IMR-90 (cell line): ENCODE results near the gene RASSF5. TPM values are rescaled to one million over a fixed set of nuclear protein-coding genes. Genes with fewer than 3 reads are reported as not detected.

Source experiments
- ATAC-seq: fragments of 200-7000 bp; cut with Tn5 transposase; 2 replicates; pipeline ENCODE4 v1.9.1; 2020; ENCODE audit warnings: low read depth, mild to moderate bottlenecking, moderate library complexity
- BruUV-seq: library from RNA; stranded (reverse); fragments of 400-500 nt; replicated peaks from 2 replicates; lab custom pipeline; 2021; lab: Mats Ljungman, UMichigan
- CTCF ChIA-PET: fragments of 300-600 bp; formaldehyde crosslinking; extraction: SDS; loops from one replicate; lab custom pipeline; 2021; ENCODE audit warnings: antibody characterized with exemption; lab: Yijun Ruan, JAX
- POLR2A ChIA-PET: fragments of 300-600 bp; sonication (Branson Sonifier 250); formaldehyde crosslinking; loops from one replicate; lab custom pipeline; 2022; ENCODE audit warnings: antibody characterized with exemption; ENCODE audit not compliant: unreplicated experiment; lab: Charles Lee
- DNase-seq: peaks from one replicate; pipeline ENCODE4 v3.0.0; 2013
- H2AFZ ChIP-seq: replicated peaks from 2 replicates; pipeline ENCODE3; 2013; ENCODE audit warnings: low read length, mild to moderate bottlenecking; ENCODE audit not compliant: poor library complexity
- H2AK5ac ChIP-seq: 2 replicates; pipeline ENCODE4 v1.6.1; 2013; ENCODE audit warnings: low read depth, low read length, inconsistent platforms
- H2AK9ac ChIP-seq: replicated peaks from 2 replicates; pipeline ENCODE3; 2013; ENCODE audit warnings: mild to moderate bottlenecking, low read depth, low read length, moderate library complexity; ENCODE audit not compliant: poor library complexity
- H2BK120ac ChIP-seq: 2 replicates; pipeline ENCODE4 v1.6.1; 2013; ENCODE audit warnings: low read depth, low read length, inconsistent platforms
- H2BK15ac ChIP-seq: 3 replicates; pipeline ENCODE4 v1.6.1; 2013; ENCODE audit warnings: low read depth, low read length, inconsistent platforms
- H2BK20ac ChIP-seq: 2 replicates; pipeline ENCODE4 v1.6.1; 2013; ENCODE audit warnings: low read depth, mild to moderate bottlenecking, inconsistent platforms, low read length, moderate library complexity
- H2BK5ac ChIP-seq: 2 replicates; pipeline ENCODE4 v1.6.1; 2013; ENCODE audit warnings: mild to moderate bottlenecking, low read depth, low read length, inconsistent platforms; ENCODE audit not compliant: poor library complexity, severe bottlenecking
- H3K14ac ChIP-seq: replicated peaks from 2 replicates; pipeline ENCODE4 v1.6.1; 2013; ENCODE audit warnings: low read depth, low read length, inconsistent platforms
- H3K18ac ChIP-seq: 2 replicates; pipeline ENCODE4 v1.6.1; 2013; ENCODE audit warnings: low read depth, low read length, control low read depth
- H3K23ac ChIP-seq: 2 replicates; pipeline ENCODE4 v1.6.1; 2013; ENCODE audit warnings: low read depth, low read length, inconsistent platforms
- H3K27ac ChIP-seq: 2 replicates; pipeline ENCODE4 v1.5.1; 2013; ENCODE audit warnings: mild to moderate bottlenecking, control low read depth, low read length; ENCODE audit not compliant: insufficient read depth
- H3K27me3 ChIP-seq: 2 replicates; pipeline ENCODE4 v1.6.1; 2013; ENCODE audit warnings: low read length; ENCODE audit not compliant: control insufficient read depth, insufficient read depth
- H3K36me3 ChIP-seq: 2 replicates; pipeline ENCODE4 v1.6.1; 2013; ENCODE audit warnings: low read length, mixed read lengths; ENCODE audit not compliant: control insufficient read depth, insufficient read depth
- H3K4ac ChIP-seq: 2 replicates; pipeline ENCODE4 v1.6.1; 2013; ENCODE audit warnings: low read depth, low read length, inconsistent platforms
- H3K4me1 ChIP-seq: 2 replicates; pipeline ENCODE4 v1.6.1; 2013; ENCODE audit warnings: low read length, mixed read lengths; ENCODE audit not compliant: control insufficient read depth, insufficient read depth
- H3K4me2 ChIP-seq: 2 replicates; pipeline ENCODE4 v1.6.1; 2013; ENCODE audit warnings: low read depth, mild to moderate bottlenecking, control low read depth, low read length, moderate library complexity
- H3K4me3 ChIP-seq: 2 replicates; pipeline ENCODE4 v1.5.1; 2013; ENCODE audit warnings: low read depth, mild to moderate bottlenecking, control low read depth, low read length, moderate library complexity; ENCODE audit not compliant: insufficient read depth
- H3K56ac ChIP-seq: 2 replicates; pipeline ENCODE4 v1.6.1; 2013; ENCODE audit warnings: low read length, inconsistent platforms; ENCODE audit not compliant: insufficient read depth; ENCODE audit errors: extremely low read depth
- H3K79me1 ChIP-seq, 2 experiments: 2 replicates each; pipeline ENCODE4 v1.6.1; 2013; ENCODE audit warnings: low read length in 2 of 2, inconsistent platforms in 1 of 2, low read depth in 1 of 2
- H3K9ac ChIP-seq: 2 replicates; pipeline ENCODE4 v1.6.1; 2013; ENCODE audit warnings: low read depth, low read length, control low read depth
- H3K9me1 ChIP-seq: 2 replicates; pipeline ENCODE4 v1.6.1; 2013; ENCODE audit warnings: low read length, inconsistent platforms; ENCODE audit not compliant: insufficient read depth
- H3K9me3 ChIP-seq: 2 replicates; pipeline ENCODE4 v1.6.1; 2013; ENCODE audit warnings: low read length; ENCODE audit not compliant: control insufficient read depth, insufficient read depth
- H4K20me1 ChIP-seq: 2 replicates; pipeline ENCODE4 v1.6.1; 2013; ENCODE audit warnings: low read length, inconsistent platforms; ENCODE audit not compliant: insufficient read depth
- H4K5ac ChIP-seq: 2 replicates; pipeline ENCODE4 v1.6.1; 2013; ENCODE audit warnings: mild to moderate bottlenecking, low read depth, low read length, control low read depth
- H4K8ac ChIP-seq, 2 experiments: 2 replicates each; pipeline ENCODE4 v1.6.1; 2013; ENCODE audit warnings: low read depth in 2 of 2, low read length in 2 of 2, control low read depth in 1 of 2, inconsistent platforms in 1 of 2
- H4K91ac ChIP-seq: 2 replicates; pipeline ENCODE4 v1.6.1; 2013; ENCODE audit warnings: low read depth, low read length, inconsistent platforms; ENCODE audit not compliant: insufficient read depth
- CEBPB ChIP-seq: IDR thresholded peaks from 2 replicates; pipeline ENCODE4 v1.6.1; 2012; ENCODE audit warnings: low read depth, low read length, improper control_type of control experiment
- CTCF ChIP-seq: conservative IDR thresholded peaks from 2 replicates; pipeline ENCODE4 v1.5.1; 2012; ENCODE audit warnings: mild to moderate bottlenecking, low read depth, low read length, improper control_type of control experiment
- ELK1 ChIP-seq: fragments of 150-350 bp; IDR thresholded peaks from 2 replicates; pipeline ENCODE4 v1.6.1; 2016; ENCODE audit warnings: low read depth, mild to moderate bottlenecking, low read length, moderate library complexity, borderline replicate concordance
- MXI1 ChIP-seq: IDR thresholded peaks from 2 replicates; pipeline ENCODE4 v1.6.1; 2012; ENCODE audit warnings: low read depth, mild to moderate bottlenecking, low read length, moderate library complexity, borderline replicate concordance
- POLR2A ChIP-seq: IDR thresholded peaks from 2 replicates; pipeline ENCODE4 v1.6.1; 2012; ENCODE audit warnings: mild to moderate bottlenecking, low read depth, low read length
- RAD21 ChIP-seq: IDR thresholded peaks from 2 replicates; pipeline ENCODE4 v1.6.1; 2012; ENCODE audit warnings: low read length, improper control_type of control experiment
- RFX5 ChIP-seq: IDR thresholded peaks from 2 replicates; pipeline ENCODE4 v1.8.0; 2012; ENCODE audit warnings: low read depth, mild to moderate bottlenecking, low read length, moderate library complexity
- SMC3 ChIP-seq: fragments of 150-350 bp; IDR thresholded peaks from 2 replicates; pipeline ENCODE4 v1.6.1; 2016; ENCODE audit warnings: low read depth, mild to moderate bottlenecking, antibody characterized with exemption, low read length, moderate library complexity
- WGBS, 2 experiments: methylation state at CpG; one replicate each; pipeline versions ENCODE4 v1.1.5 to v1.1.7; 2013; ENCODE audit warnings: missing lambda C conversion rate in 2 of 2; ENCODE audit not compliant: insufficient read length in 1 of 2; ENCODE audit errors: extremely low coverage in 2 of 2; 5-methylcytosine and 5-hydroxymethylcytosine counted together
- dilution Hi-C: fragments of 300-500 bp; cut with HindIII; formaldehyde crosslinking; loops from one replicate; pipeline ENCODE4 v1.14.3; 2018; ENCODE audit warnings: low sequenced_read_pairs; ENCODE audit not compliant: unreplicated experiment
- in situ Hi-C: fragments of 300-500 bp; cut with MboI; formaldehyde crosslinking; loops from 3 replicates; pipeline ENCODE4 v1.14.3; 2019; ENCODE audit warnings: low sequenced_read_pairs, inconsistent platforms, mixed read lengths
- intact Hi-C: fragments of 100-400 bp; cut with micrococcal nuclease; formaldehyde crosslinking; loops from 2 replicates; pipeline ENCODE4 v1.10.0; 2022
- polyA plus RNA-seq, 3 experiments: library from polyadenylated mRNA; depleted of rRNA; stranded (reverse); fragments of >200 nt; gene quantifications; 2 replicates each; pipeline ENCODE4 v1.2.3, GENCODE V29; 2012; ENCODE audit warnings: low replicate concordance in 1 of 3
- total RNA-seq: library from RNA; depleted of rRNA; stranded (reverse); fragments of >200 nt; gene quantifications from 2 replicates; pipeline ENCODE4 v1.2.3, GENCODE V29; 2012
- TF ChIP-seq, protein P1 (sequence below): fragments of 150-350 bp; IDR thresholded peaks from 2 replicates; pipeline ENCODE4 v1.6.1; 2017; ENCODE audit warnings: mild to moderate bottlenecking, antibody characterized with exemption, low read length, low read depth

RASSF5 gene
- total and polyA plus RNA-seq, 2 of the 4 experiments (the other 2 are of a cell fraction), result 0.18 to 1.1 TPM

DNA sequence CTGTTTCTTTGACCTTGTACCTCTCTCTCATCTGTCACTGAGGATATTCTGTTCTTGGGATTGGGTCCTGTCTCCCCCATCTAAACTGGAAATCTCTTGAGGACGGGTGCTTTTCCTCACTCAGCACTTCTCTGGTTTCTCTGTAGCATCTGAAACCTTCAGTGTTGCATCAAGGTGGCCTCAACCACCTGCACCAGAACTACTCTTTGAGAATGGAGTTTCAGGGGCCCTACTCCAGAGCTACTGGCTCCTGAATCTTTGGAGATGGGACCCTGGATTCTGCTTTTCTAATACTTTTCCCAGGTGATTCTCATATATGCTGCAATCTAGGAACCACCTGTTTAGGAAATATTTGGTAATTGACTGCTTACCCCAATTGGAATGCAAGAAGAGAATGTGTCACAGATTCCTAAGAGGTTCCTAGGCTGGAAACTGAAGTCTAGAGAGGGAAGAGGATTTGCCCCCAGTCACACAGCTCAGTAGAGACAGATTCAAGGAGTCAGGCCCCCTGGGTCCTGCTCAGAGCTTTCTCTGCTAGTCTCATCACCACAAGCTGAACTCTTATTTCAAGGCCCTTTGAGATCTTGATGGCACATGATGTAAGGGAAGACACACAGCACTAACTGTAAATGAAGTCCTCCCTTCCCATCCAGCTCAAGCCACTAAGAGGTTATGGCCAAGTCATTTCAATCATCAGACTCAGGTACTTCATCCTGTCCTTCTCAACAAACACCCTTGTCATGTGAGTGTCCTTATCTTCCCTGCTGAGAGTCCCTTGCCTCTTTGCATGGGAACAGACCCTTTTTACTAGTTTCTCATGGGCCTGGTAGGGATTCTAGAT lies 56.3 kb downstream of the RASSF5 start:
- WGBS, 2 experiments, result 88% methylated on average over 1 of the region's 1 CpG; no CpG with 5 or more reads in 1 of the 2 experiments
- Histone ChIP-seq H3K36me3 (no peaks in the 10 kb centered on the region), H4K5ac (no peak overlapping the region), H3K4ac (no peak overlapping the region), H3K4me2 (no peak overlapping the region), H3K27ac (no peak overlapping the region), H3K4me3 (no peak overlapping the region), H2AK9ac (no peak overlapping the region), H3K4me1 (no peaks in the 10 kb centered on the region), H4K91ac (no peak overlapping the region), H2BK120ac (no peak overlapping the region), H4K20me1 (no peaks in the 10 kb centered on the region), H3K79me1 (no peaks in the 10 kb centered on the region), H3K9me1 (no peaks in the 10 kb centered on the region), H3K56ac (no peak overlapping the region), H3K14ac (no peak overlapping the region), H3K18ac (no peak overlapping the region), H3K9ac (no peak overlapping the region), H2BK20ac (no peak overlapping the region), H2AFZ (no peak overlapping the region), H3K23ac (no peak overlapping the region), H2AK5ac (no peak overlapping the region), H3K27me3 (peaks cover 5% of the 10 kb centered on the region), H3K9me3 (no peaks in the 10 kb centered on the region), H2BK5ac (no peak overlapping the region), H2BK15ac (no peak overlapping the region), H4K8ac (no peak overlapping the region)
- intact Hi-C loops (no loop called here), dilution Hi-C loops (no loop called here), in situ Hi-C loops (no loop called here)
- BruUV-seq, result no TSS peak
- ChIA-PET CTCF (no interaction called here), POLR2A (no interaction called here)
- ATAC-seq (no peak), DNase-seq (no peak)
- TF ChIP-seq RAD21 (no peak), POLR2A (no peak), CEBPB (no peak), SMC3 (no peak), ELK1 (no peak), MXI1 (no peak), CTCF (no peak), RFX5 (no peak)
- TF ChIP-seq, protein P1, sequence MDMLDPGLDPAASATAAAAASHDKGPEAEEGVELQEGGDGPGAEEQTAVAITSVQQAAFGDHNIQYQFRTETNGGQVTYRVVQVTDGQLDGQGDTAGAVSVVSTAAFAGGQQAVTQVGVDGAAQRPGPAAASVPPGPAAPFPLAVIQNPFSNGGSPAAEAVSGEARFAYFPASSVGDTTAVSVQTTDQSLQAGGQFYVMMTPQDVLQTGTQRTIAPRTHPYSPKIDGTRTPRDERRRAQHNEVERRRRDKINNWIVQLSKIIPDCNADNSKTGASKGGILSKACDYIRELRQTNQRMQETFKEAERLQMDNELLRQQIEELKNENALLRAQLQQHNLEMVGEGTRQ, result no peak
